CD4-positive, alpha-beta T cell (primary cell): ENCODE measurements around the gene COA7. TPM values are rescaled to one million over a fixed set of nuclear protein-coding genes. Genes with fewer than 3 reads are reported as not detected.

Experiments used
- ATAC-seq: fragments of 200-7000 bp; cut with Tn5 transposase; one replicate; pipeline ENCODE4 v1.10.0; 2022; ENCODE audit warnings: mild to moderate bottlenecking; ENCODE audit not compliant: poor library complexity
- CTCF ChIA-PET: fragments of 350-600 bp; sonication (Branson Sonifier 250); formaldehyde crosslinking; loops from one replicate; lab custom pipeline; 2021; ENCODE audit warnings: antibody characterized with exemption, inconsistent platforms; lab: Charles Lee
- POLR2A ChIA-PET: fragments of 350-600 bp; sonication (Branson Sonifier 250); formaldehyde crosslinking; loops from one replicate; lab custom pipeline; 2021; ENCODE audit warnings: antibody characterized with exemption, inconsistent platforms; lab: Charles Lee
- DNase-seq, 14 experiments: peaks; one replicate each; pipeline ENCODE4 v3.0.0-alpha.2; 2013 to 2020; ENCODE audit warnings: mixed read lengths in 2 of 14
- H3K27ac ChIP-seq, 2 donors: one replicate each; pipeline versions ENCODE4 v1.5.1 to v1.7.0; 2013; ENCODE audit warnings: low read length in 2 of 2, low read depth in 1 of 2, mild to moderate bottlenecking in 1 of 2
- H3K27me3 ChIP-seq, 2 experiments: 1 replicate in 1 of 2; 2 replicates in 1 of 2; pipeline versions ENCODE4 v1.6.1 to v1.7.0; 2013; ENCODE audit warnings: low read length in 2 of 2, control low read depth in 1 of 2, mild to moderate bottlenecking in 1 of 2, moderate library complexity in 1 of 2; ENCODE audit not compliant: insufficient read depth in 2 of 2, control insufficient read depth in 1 of 2
- H3K36me3 ChIP-seq: one replicate; pipeline ENCODE4 v1.6.1; 2013; ENCODE audit warnings: low read length, control low read depth; ENCODE audit not compliant: insufficient read depth
- H3K4me1 ChIP-seq: one replicate; pipeline ENCODE4 v1.6.1; 2013; ENCODE audit warnings: low read length, control low read depth; ENCODE audit not compliant: insufficient read depth
- H3K4me3 ChIP-seq: one replicate; pipeline ENCODE4 v1.5.1; 2013; ENCODE audit warnings: mild to moderate bottlenecking, low read length, moderate library complexity
- H3K9me3 ChIP-seq, 2 experiments: 1 replicate in 1 of 2; 2 replicates in 1 of 2; pipeline versions ENCODE4 v1.6.1 to v1.7.0; 2013; ENCODE audit warnings: low read length in 2 of 2, mild to moderate bottlenecking in 2 of 2, control low read depth in 1 of 2, moderate library complexity in 1 of 2; ENCODE audit not compliant: control insufficient read depth in 1 of 2, insufficient read depth in 1 of 2
- H3K27ac Mint-ChIP-seq: one replicate; pipeline ENCODE4 v1.8.0; 2020; ENCODE audit warnings: mixed read lengths
- H3K27me3 Mint-ChIP-seq: one replicate; pipeline ENCODE4 v1.8.0; 2021; ENCODE audit warnings: mixed read lengths
- H3K36me3 Mint-ChIP-seq: one replicate; pipeline ENCODE4 v1.8.0; 2021; ENCODE audit warnings: low read depth, mixed read lengths
- H3K4me1 Mint-ChIP-seq: one replicate; pipeline ENCODE4 v1.8.0; 2021; ENCODE audit warnings: low read depth, mixed read lengths
- H3K4me3 Mint-ChIP-seq: one replicate; pipeline ENCODE4 v1.8.0; 2020; ENCODE audit warnings: mild to moderate bottlenecking, mixed read lengths
- H3K9me3 Mint-ChIP-seq: one replicate; pipeline ENCODE4 v1.8.0; 2020; ENCODE audit warnings: mixed read lengths
- intact Hi-C, 2 experiments: fragments of 100-400 bp; cut with DNase I in 1 of 2; cut with micrococcal nuclease in 1 of 2; formaldehyde crosslinking; loops; one replicate each; pipeline versions ENCODE4 v1.15.1 to v1.9.0; 2023 to 2025; cut with DNase I, micrococcal nuclease
- total RNA-seq, 174 experiments: library from RNA in 2 of 174; stranded (reverse) in 2 of 174; gene quantifications; one replicate each; pipeline ENCODE4 v1.2.3 and lab custom pipeline; 2021 to 2026
- TF ChIP-seq, protein P1 (sequence below): fragments of 200-600 bp; IDR thresholded peaks from one replicate; pipeline ENCODE4 v1.8.0; 2022; ENCODE audit warnings: antibody characterized with exemption, mild to moderate bottlenecking

Gene COA7
- total RNA-seq, 2 experiments from 2014 or later, result 0.99 to 1.1 TPM

- Histone ChIP-seq H3K4me3 (no peak overlapping the region), H3K4me1 (peaks cover 8% of the 10 kb centered on the region), H3K36me3 (peaks cover 26% of the 10 kb centered on the region), H3K27me3 (no peaks in the 10 kb centered on the region), H3K9me3 (no peaks in the 10 kb centered on the region), H3K27ac (no peak overlapping the region)
- Mint-ChIP-seq H3K27ac (no peak overlapping the region), H3K36me3 (peaks cover 36% of the 10 kb centered on the region), H3K27me3 (no peaks in the 10 kb centered on the region), H3K4me1 (no peaks in the 10 kb centered on the region), H3K9me3 (no peaks in the 10 kb centered on the region), H3K4me3 (no peak overlapping the region)
- DNase-seq (no peak), ATAC-seq (no peak)
- TF ChIP-seq, protein P1, sequence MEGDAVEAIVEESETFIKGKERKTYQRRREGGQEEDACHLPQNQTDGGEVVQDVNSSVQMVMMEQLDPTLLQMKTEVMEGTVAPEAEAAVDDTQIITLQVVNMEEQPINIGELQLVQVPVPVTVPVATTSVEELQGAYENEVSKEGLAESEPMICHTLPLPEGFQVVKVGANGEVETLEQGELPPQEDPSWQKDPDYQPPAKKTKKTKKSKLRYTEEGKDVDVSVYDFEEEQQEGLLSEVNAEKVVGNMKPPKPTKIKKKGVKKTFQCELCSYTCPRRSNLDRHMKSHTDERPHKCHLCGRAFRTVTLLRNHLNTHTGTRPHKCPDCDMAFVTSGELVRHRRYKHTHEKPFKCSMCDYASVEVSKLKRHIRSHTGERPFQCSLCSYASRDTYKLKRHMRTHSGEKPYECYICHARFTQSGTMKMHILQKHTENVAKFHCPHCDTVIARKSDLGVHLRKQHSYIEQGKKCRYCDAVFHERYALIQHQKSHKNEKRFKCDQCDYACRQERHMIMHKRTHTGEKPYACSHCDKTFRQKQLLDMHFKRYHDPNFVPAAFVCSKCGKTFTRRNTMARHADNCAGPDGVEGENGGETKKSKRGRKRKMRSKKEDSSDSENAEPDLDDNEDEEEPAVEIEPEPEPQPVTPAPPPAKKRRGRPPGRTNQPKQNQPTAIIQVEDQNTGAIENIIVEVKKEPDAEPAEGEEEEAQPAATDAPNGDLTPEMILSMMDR, result no peak
- intact Hi-C loops, result no loop called here
- CTCF ChIA-PET, result no interaction called here
- POLR2A ChIA-PET, result no interaction called here
These were observed 20.9 kb downstream of the COA7 start for GRCh38 chr1:52677076-52677806.

DNA sequence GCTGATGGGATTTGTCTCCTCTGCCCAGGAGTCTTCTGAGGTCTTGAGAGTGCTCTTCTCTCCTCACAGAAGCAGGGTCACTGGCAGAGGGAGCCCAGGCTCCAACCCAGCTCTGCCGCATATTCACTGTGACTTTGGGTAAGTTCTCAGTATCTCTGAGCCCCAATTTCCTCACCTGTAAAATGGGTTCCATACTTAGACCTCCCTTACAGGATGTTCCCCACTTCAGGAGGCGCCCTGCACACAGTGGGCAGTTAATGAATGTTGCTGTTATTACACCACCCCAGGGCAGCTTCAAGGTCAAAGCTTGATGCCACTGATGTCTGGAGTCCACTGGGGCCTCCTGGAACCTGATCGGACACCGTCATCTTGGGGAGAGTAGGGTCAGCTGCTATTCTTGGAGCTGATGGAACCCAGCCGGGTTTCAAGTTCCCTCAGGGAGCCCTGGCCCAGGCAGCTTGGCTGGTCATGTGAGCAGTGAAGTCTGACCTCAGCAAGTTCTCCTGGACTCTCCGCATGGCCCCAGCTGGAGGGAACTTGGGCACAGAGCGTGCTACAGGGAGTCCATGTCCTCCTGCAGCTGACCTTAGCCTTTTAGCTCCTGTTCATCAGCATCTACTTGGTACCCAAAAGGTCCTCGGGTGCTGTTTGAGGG lies 21.8 kb downstream of the COA7 start:
- Mint-ChIP-seq H3K36me3 (peaks cover 40% of the 10 kb centered on the region), H3K27me3 (no peaks in the 10 kb centered on the region), H3K4me1 (no peaks in the 10 kb centered on the region), H3K27ac (no peak overlapping the region), H3K9me3 (no peaks in the 10 kb centered on the region), H3K4me3 (no peak overlapping the region)
- no peak for ATAC-seq
- POLR2A ChIA-PET, result no interaction called here
- Histone ChIP-seq H3K4me3 (no peak overlapping the region), H3K27ac (no peak overlapping the region), H3K36me3 (peaks cover 27% of the 10 kb centered on the region), H3K27me3 (no peaks in the 10 kb centered on the region), H3K4me1 (peaks cover 8% of the 10 kb centered on the region), H3K9me3 (no peaks in the 10 kb centered on the region)
- CTCF ChIA-PET, result no interaction called here
- intact Hi-C loops, result no loop called here
- TF ChIP-seq, protein P1, result no peak
- no peak for DNase-seq

DNA sequence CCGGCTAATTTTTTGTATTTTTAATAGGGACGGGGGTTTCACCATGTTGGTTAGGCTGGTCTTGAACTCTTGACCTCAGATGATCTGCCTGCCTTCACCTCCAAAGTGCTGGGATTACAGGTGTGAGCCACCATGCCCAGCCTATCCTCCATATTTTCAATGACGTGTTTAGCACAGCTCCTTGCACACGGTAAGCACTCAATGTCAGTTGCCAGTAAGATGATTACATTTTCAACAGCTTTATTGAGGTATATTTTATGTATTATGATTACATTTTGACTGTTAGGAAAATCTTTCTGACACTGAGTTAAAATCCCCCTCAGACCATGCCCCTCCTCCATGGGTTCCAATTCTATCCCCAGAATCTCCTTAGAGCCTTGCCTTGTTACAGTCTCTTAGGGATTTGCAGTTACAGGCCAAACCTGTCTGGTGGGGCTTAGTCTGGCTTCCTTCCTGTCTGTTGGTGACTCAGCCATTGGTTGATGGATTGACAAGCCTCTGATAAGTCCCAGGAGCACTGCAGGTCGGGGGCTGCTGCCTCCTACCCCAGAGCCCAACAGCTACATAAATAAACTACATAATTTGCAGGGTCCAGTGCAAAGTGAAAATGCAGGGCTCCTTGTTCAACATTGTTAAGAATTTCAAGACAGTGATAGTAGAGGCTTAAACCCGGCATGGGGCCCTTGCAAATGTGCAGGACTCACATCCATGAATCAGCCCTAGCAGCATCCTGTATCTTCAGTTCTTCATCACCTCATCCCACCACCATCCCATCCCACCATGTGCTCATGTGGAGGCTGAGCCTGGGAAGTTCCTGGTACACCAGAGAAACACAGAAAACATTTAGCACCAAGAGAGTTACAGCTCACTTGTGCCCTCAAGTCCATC lies 23.4 kb downstream of the COA7 start:
- ATAC-seq (no peak), DNase-seq (peak in 1 of 14 experiments; percentile 50)
- peaks cover 51% of the 10 kb centered on the region for H3K36me3 Mint-ChIP-seq
- H3K27me3 Mint-ChIP-seq, result no peaks in the 10 kb centered on the region
- Histone ChIP-seq H3K4me3 (no peak overlapping the region), H3K36me3 (peaks cover 39% of the 10 kb centered on the region), H3K4me1 (peaks cover 8% of the 10 kb centered on the region), H3K27ac (no peak overlapping the region), H3K9me3 (no peaks in the 10 kb centered on the region), H3K27me3 (no peaks in the 10 kb centered on the region)
- no peaks in the 10 kb centered on the region for H3K9me3 Mint-ChIP-seq
- no peak overlapping the region for H3K4me3 Mint-ChIP-seq
- ChIA-PET CTCF (interaction anchor here (0.7 kb wide), 1 partner anchor 11 kb away, joined by 3 read pairs; no protein-coding TSS in a partner anchor), POLR2A (no interaction called here)
- TF ChIP-seq, protein P1, result no peak
- intact Hi-C loops, result no loop called here
- no peaks in the 10 kb centered on the region for H3K4me1 Mint-ChIP-seq
- H3K27ac Mint-ChIP-seq, result no peak overlapping the region
